ENCODE results near the gene RHOJ.

DNA sequence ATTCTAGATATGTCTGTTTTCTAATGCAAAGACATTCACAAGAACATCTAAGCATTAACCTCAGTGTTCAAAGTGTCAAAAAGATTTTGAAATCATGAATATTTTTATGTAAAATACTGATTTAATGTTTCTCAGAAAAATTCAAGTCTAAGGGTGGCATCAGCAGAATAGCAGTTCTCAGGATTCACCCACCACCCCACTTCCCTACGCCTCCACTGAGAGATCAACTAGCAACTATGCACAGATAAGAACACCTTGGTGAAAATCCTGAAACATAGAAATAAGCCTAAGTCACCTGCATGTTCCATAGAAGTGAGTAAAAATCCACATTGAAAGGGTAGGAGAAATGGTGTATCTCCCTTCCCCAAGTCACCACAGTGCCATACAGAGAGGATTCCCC is 40.9 kb upstream of the RHOJ start:
- no peak for TF ChIP-seq CTCF (conservative IDR thresholded peaks at IDR 0.05; ENCODE audit: low read depth, low read length)
- TF ChIP-seq EZH2 (IDR thresholded peaks at IDR 0.05; ENCODE audit: borderline replicate concordance, low read depth, low read length, poor library complexity, severe bottlenecking) = no peak
